ENCODE results near the gene ARID3C.

GRCh38 chr9:34637356-34638137 is 8.7 kb upstream of the ARID3C start, which contains the start of gene SIGMAR1:
- TF ChIP-seq, protein P1, sequence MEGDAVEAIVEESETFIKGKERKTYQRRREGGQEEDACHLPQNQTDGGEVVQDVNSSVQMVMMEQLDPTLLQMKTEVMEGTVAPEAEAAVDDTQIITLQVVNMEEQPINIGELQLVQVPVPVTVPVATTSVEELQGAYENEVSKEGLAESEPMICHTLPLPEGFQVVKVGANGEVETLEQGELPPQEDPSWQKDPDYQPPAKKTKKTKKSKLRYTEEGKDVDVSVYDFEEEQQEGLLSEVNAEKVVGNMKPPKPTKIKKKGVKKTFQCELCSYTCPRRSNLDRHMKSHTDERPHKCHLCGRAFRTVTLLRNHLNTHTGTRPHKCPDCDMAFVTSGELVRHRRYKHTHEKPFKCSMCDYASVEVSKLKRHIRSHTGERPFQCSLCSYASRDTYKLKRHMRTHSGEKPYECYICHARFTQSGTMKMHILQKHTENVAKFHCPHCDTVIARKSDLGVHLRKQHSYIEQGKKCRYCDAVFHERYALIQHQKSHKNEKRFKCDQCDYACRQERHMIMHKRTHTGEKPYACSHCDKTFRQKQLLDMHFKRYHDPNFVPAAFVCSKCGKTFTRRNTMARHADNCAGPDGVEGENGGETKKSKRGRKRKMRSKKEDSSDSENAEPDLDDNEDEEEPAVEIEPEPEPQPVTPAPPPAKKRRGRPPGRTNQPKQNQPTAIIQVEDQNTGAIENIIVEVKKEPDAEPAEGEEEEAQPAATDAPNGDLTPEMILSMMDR (IDR thresholded peaks at IDR 0.05): no peak
- TF ChIP-seq, protein P2, sequence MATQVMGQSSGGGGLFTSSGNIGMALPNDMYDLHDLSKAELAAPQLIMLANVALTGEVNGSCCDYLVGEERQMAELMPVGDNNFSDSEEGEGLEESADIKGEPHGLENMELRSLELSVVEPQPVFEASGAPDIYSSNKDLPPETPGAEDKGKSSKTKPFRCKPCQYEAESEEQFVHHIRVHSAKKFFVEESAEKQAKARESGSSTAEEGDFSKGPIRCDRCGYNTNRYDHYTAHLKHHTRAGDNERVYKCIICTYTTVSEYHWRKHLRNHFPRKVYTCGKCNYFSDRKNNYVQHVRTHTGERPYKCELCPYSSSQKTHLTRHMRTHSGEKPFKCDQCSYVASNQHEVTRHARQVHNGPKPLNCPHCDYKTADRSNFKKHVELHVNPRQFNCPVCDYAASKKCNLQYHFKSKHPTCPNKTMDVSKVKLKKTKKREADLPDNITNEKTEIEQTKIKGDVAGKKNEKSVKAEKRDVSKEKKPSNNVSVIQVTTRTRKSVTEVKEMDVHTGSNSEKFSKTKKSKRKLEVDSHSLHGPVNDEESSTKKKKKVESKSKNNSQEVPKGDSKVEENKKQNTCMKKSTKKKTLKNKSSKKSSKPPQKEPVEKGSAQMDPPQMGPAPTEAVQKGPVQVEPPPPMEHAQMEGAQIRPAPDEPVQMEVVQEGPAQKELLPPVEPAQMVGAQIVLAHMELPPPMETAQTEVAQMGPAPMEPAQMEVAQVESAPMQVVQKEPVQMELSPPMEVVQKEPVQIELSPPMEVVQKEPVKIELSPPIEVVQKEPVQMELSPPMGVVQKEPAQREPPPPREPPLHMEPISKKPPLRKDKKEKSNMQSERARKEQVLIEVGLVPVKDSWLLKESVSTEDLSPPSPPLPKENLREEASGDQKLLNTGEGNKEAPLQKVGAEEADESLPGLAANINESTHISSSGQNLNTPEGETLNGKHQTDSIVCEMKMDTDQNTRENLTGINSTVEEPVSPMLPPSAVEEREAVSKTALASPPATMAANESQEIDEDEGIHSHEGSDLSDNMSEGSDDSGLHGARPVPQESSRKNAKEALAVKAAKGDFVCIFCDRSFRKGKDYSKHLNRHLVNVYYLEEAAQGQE (IDR thresholded peaks at IDR 0.05; ENCODE audit: insufficient read depth in 1 of 2, low read depth in 2 of 2, low read length in 1 of 2): no peak
- TF ChIP-seq POLR2AphosphoS5 (IDR thresholded peaks at IDR 0.05; ENCODE audit: low read depth, low read length): peak; percentile 92
- TF ChIP-seq TCF7L2 (IDR thresholded peaks at IDR 0.05; ENCODE audit: low read depth, low read length): no peak; the same call in 1 of the 2 replicates
- 0 out of 2 replicates have a peak, but pooled peaks have one; percentile 15 for TF ChIP-seq SIN3A (IDR thresholded peaks at IDR 0.05; ENCODE audit: borderline replicate concordance, insufficient read depth, low read depth, low read length)
